ENCODE data around the gene MRLN. TPM values are rescaled to one million over a fixed set of nuclear protein-coding genes. Genes with fewer than 3 reads are reported as not detected.

The MRLN gene
- total and polyA plus RNA-seq, 10 donors: not detected

DNA sequence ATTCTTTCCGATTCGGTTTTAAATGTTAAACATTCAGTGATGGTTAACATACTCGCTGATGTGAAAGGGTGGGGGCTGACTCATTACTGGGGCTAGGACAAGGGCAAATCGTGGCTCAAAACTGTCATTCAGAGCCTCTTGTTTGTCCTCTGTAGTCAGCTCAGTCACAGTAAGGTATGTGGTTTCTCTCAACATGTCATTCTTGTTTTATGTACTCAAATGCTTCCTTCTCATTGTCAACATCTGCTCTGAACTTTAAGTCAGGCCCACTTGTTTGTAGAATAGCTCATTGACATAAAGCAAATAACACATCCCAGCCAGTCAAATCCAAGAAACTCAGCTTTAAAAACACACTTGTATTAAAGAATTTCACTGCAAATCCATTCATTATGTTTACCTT, 50.9 kb downstream of the MRLN start:
- Histone ChIP-seq H3K27me3 (replicated peaks in 1 of 7) (peaks cover 0 to 5% (median 0%) of the 10 kb centered on the region in 7 donors), H3K4me3 (no peak overlapping the region), H3K4me1 (peaks cover 0 to 14% (median 0%) of the 10 kb centered on the region in 6 donors), H3K27ac (no peak overlapping the region), H3K9me3 (no peaks in the 10 kb centered on the region), H3K36me3 (no peaks in the 10 kb centered on the region)
- 69 to 89% (median 87%) methylated on average over 4 of the region's 4 CpGs for WGBS, 5 donors
- TF ChIP-seq, protein P1, sequence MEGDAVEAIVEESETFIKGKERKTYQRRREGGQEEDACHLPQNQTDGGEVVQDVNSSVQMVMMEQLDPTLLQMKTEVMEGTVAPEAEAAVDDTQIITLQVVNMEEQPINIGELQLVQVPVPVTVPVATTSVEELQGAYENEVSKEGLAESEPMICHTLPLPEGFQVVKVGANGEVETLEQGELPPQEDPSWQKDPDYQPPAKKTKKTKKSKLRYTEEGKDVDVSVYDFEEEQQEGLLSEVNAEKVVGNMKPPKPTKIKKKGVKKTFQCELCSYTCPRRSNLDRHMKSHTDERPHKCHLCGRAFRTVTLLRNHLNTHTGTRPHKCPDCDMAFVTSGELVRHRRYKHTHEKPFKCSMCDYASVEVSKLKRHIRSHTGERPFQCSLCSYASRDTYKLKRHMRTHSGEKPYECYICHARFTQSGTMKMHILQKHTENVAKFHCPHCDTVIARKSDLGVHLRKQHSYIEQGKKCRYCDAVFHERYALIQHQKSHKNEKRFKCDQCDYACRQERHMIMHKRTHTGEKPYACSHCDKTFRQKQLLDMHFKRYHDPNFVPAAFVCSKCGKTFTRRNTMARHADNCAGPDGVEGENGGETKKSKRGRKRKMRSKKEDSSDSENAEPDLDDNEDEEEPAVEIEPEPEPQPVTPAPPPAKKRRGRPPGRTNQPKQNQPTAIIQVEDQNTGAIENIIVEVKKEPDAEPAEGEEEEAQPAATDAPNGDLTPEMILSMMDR (IDR thresholded peaks at IDR 0.05 in 8 of 11, conservative IDR thresholded peaks at IDR 0.05 in 3 of 11): no peak
- TF ChIP-seq POLR2A (IDR thresholded peaks at IDR 0.05) (no peak), POLR2AphosphoS5 (IDR thresholded peaks at IDR 0.05) (no peak)
- no peak for DNase-seq
- intact Hi-C loops (cut with DNase I; ENCODE audit: low total_unique reads): no loop called here

DNA sequence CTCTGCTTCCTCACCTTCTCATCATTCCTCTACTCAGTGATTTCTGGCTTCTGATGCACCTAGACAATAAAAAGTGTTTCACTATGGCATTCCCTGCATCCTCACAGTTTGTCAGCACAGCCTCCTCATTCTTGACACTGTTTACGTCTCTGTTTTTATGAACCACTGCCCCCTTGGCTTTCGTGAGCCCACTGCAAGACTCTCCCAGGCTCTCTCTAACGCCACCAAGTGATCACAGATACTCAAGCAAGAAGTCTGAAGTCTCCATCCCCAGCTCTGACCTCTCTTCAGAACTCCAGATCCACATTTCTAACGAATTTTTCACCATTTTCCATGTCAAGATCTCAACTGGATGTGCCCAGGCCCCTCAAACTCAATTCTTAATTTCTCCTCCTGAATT, 52.5 kb downstream of the MRLN start:
- no peaks in the 10 kb centered on the region for H3K36me3 ChIP-seq
- H3K27ac ChIP-seq: peak overlapping the region in 1 of 8 donors; percentile 58
- 64 to 72% (median 65%) methylated on average over 4 of the region's 4 CpGs for WGBS, 5 donors
- no peak overlapping the region for H3K4me3 ChIP-seq
- H3K4me1 ChIP-seq: peaks cover 0 to 14% (median 0%) of the 10 kb centered on the region in 6 donors
- intact Hi-C loops (cut with DNase I; ENCODE audit: low total_unique reads): no loop called here
- H3K27me3 ChIP-seq (replicated peaks in 1 of 7): no peaks in the 10 kb centered on the region
- DNase-seq: no peak
- TF ChIP-seq POLR2AphosphoS5 (IDR thresholded peaks at IDR 0.05) (no peak), POLR2A (IDR thresholded peaks at IDR 0.05) (no peak)
- TF ChIP-seq, protein P1 (IDR thresholded peaks at IDR 0.05 in 8 of 11, conservative IDR thresholded peaks at IDR 0.05 in 3 of 11): no peak
- no peaks in the 10 kb centered on the region for H3K9me3 ChIP-seq

DNA sequence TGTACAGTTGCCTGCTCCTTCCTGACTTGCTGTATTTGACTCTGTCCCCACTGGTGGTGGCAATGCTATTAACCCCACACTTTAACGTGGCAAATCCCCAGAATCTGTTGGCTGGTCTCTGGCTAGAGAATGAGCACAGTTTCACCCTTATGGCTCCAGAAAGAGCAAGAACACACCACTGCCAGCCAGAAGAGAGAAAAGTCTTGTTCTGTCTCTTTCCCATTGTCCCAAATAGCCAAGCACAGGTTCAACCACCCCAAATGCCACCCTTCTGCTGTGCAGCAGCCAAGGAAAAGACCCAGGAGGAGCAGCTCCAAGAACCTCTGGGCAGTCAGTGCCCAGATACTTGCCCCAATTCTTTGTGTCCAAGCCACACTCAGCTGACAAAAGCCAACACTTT, 54.9 kb downstream of the MRLN start:
- no peaks in the 10 kb centered on the region for H3K9me3 ChIP-seq
- peaks cover 0 to 8% (median 0%) of the 10 kb centered on the region in 6 donors for H3K4me1 ChIP-seq
- TF ChIP-seq POLR2A (IDR thresholded peaks at IDR 0.05): no peak
- DNase-seq: no peak
- H3K4me3 ChIP-seq: no peak overlapping the region
- intact Hi-C loops (cut with DNase I; ENCODE audit: low total_unique reads): no loop called here
- 55 to 90% (median 58%) methylated on average over 1 of the region's 1 CpG for WGBS, 5 donors
- no peaks in the 10 kb centered on the region for H3K27me3 ChIP-seq (replicated peaks in 1 of 7)
- peak overlapping the region in 4 of 8 donors; percentile 43 to 61 (median 52) for H3K27ac ChIP-seq
- H3K36me3 ChIP-seq: no peaks in the 10 kb centered on the region

DNA sequence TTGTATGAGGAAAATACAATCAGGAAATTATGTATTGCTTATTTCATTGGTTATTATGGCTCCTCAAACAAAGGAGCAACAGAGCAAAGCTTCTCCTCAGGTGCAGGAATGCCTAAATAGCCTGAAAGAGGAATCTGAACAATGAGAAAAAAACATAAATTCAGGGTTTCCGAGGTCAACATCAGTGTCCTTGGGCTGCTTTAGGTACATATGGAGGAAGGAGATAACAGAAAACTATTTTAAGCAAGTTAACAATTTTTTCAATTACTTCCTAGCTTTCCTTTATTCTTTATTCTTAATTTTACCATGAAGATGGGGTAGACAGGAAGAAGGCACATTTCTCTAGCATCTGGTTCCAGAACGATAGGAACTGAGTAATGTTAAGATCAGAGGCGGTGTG, 57.6 kb downstream of the MRLN start:
- TF ChIP-seq POLR2A (IDR thresholded peaks at IDR 0.05) (no peak), POLR2AphosphoS5 (IDR thresholded peaks at IDR 0.05) (no peak)
- TF ChIP-seq, protein P1 (IDR thresholded peaks at IDR 0.05 in 8 of 11, conservative IDR thresholded peaks at IDR 0.05 in 3 of 11): no peak
- H3K27me3 ChIP-seq (replicated peaks in 1 of 7): no peaks in the 10 kb centered on the region
- no peaks in the 10 kb centered on the region for H3K36me3 ChIP-seq
- 36 to 56% (median 43%) methylated on average over 3 of the region's 3 CpGs for WGBS, 5 donors
- no peaks in the 10 kb centered on the region for H3K9me3 ChIP-seq
- peak overlapping the region in 7 of 8 donors; percentile 46 to 76 (median 73) for H3K27ac ChIP-seq
- H3K4me3 ChIP-seq: no peak overlapping the region
- intact Hi-C loops (cut with DNase I; ENCODE audit: low total_unique reads): no loop called here
- no peak for DNase-seq
- H3K4me1 ChIP-seq: peaks cover 0 to 8% (median 0%) of the 10 kb centered on the region in 6 donors

DNA sequence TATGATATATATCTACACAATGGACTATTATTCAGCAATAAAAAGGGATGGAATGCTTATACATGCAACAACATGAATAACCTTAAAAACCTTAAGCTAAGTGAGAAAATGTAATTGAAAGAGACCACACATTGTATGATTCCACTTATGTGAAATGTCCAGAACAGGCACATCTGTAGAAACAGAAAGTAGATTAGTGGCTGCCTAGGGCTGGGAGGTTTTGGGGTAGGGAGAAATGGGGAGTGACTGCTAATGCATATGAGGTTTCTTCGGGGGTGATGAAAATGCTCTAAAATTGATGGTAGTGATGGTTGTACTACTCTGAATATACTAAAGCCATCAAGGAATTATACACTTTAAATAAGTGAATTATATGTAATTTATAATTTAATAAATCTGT, 58.3 kb downstream of the MRLN start:
- Histone ChIP-seq H3K36me3 (no peaks in the 10 kb centered on the region), H3K27me3 (replicated peaks in 1 of 7) (no peaks in the 10 kb centered on the region), H3K27ac (peak overlapping the region in 6 of 8 donors; percentile 46 to 76 (median 74)), H3K9me3 (no peaks in the 10 kb centered on the region), H3K4me1 (peaks cover 0 to 8% (median 0%) of the 10 kb centered on the region in 6 donors), H3K4me3 (no peak overlapping the region)
- intact Hi-C loops (cut with DNase I; ENCODE audit: low total_unique reads): no loop called here
- TF ChIP-seq, protein P1 (IDR thresholded peaks at IDR 0.05 in 8 of 11, conservative IDR thresholded peaks at IDR 0.05 in 3 of 11): no peak
- no peak for TF ChIP-seq POLR2A (IDR thresholded peaks at IDR 0.05)
- TF ChIP-seq POLR2AphosphoS5 (IDR thresholded peaks at IDR 0.05): no peak
- DNase-seq: no peak
- WGBS, 5 donors: 84 to 100% (median 88%) methylated on average over 1 of the region's 1 CpG
